ENCODE results near the gene DPP10.

Gene DPP10

GRCh38 chr2:114461116-114461515 lies 18.7 kb downstream of the DPP10 start:
- Histone ChIP-seq H3K36me3 (ENCODE audit: insufficient read depth, low read length) (no peaks in the 10 kb centered on the region), H2AFZ (ENCODE audit: low read length) (no peak overlapping the region), H3K79me2 (ENCODE audit: insufficient read depth, low read length) (no peaks in the 10 kb centered on the region), H4K20me1 (ENCODE audit: insufficient read depth, low read length, poor library complexity, severe bottlenecking) (no peaks in the 10 kb centered on the region), H3K4me1 (ENCODE audit: insufficient read depth, low read length, poor library complexity, severe bottlenecking) (no peaks in the 10 kb centered on the region), H3K9me2 (replicated peaks; ENCODE audit: low read depth, low read length) (no peaks in the 10 kb centered on the region), H3F3A (ENCODE audit: low read depth) (no peaks in the 10 kb centered on the region), H3K9ac (ENCODE audit: low read depth, low read length, poor library complexity, severe bottlenecking) (no peak overlapping the region), H3K4me3 (ENCODE audit: low read length, poor library complexity, severe bottlenecking) (no peak overlapping the region), H3K4me2 (ENCODE audit: low read depth, low read length, poor library complexity, severe bottlenecking) (no peak overlapping the region), H3K9me3 (ENCODE audit: insufficient read depth, low read depth, low read length) (no peaks in the 10 kb centered on the region), H3K27me3 (ENCODE audit: insufficient read depth, low read length, poor library complexity, severe bottlenecking) (no peaks in the 10 kb centered on the region)
- TF ChIP-seq CTCF (conservative IDR thresholded peaks at IDR 0.05; ENCODE audit: low read length) = no peak
- no peak for TF ChIP-seq EZH2phosphoT487 (IDR thresholded peaks at IDR 0.05; ENCODE audit: borderline replicate concordance)

- H3K4me2 ChIP-seq (ENCODE audit: low read depth, low read length, poor library complexity, severe bottlenecking) = no peak overlapping the region
- no peaks in the 10 kb centered on the region for H3K4me1 ChIP-seq (ENCODE audit: insufficient read depth, low read length, poor library complexity, severe bottlenecking)
Observed at GRCh38 chr2:114464961-114465706, 22.7 kb downstream of the DPP10 start.

GRCh38 chr2:114468343-114468742 lies 25.9 kb downstream of the DPP10 start:
- Histone ChIP-seq H2AFZ (ENCODE audit: low read length) (no peak overlapping the region), H3K9me2 (replicated peaks; ENCODE audit: low read depth, low read length) (no peaks in the 10 kb centered on the region), H3K4me2 (ENCODE audit: low read depth, low read length, poor library complexity, severe bottlenecking) (no peak overlapping the region), H4K20me1 (ENCODE audit: insufficient read depth, low read length, poor library complexity, severe bottlenecking) (no peaks in the 10 kb centered on the region), H3K36me3 (ENCODE audit: insufficient read depth, low read length) (no peaks in the 10 kb centered on the region), H3K4me1 (ENCODE audit: insufficient read depth, low read length, poor library complexity, severe bottlenecking) (no peaks in the 10 kb centered on the region), H3K4me3 (ENCODE audit: low read length, poor library complexity, severe bottlenecking) (no peak overlapping the region), H3K9me3 (ENCODE audit: insufficient read depth, low read depth, low read length) (no peaks in the 10 kb centered on the region), H3F3A (ENCODE audit: low read depth) (no peaks in the 10 kb centered on the region), H3K79me2 (ENCODE audit: insufficient read depth, low read length) (no peaks in the 10 kb centered on the region), H3K27me3 (ENCODE audit: insufficient read depth, low read length, poor library complexity, severe bottlenecking) (no peaks in the 10 kb centered on the region), H3K9ac (ENCODE audit: low read depth, low read length, poor library complexity, severe bottlenecking) (no peak overlapping the region)
- no peak for TF ChIP-seq CTCF (conservative IDR thresholded peaks at IDR 0.05; ENCODE audit: low read length)
- no peak for TF ChIP-seq EZH2phosphoT487 (IDR thresholded peaks at IDR 0.05; ENCODE audit: borderline replicate concordance)

More at GRCh38 chr2:114464961-114465706, 22.7 kb downstream of the DPP10 start:
- no peaks in the 10 kb centered on the region for H3K27me3 ChIP-seq (ENCODE audit: insufficient read depth, low read length, poor library complexity, severe bottlenecking)
- H3K4me3 ChIP-seq (ENCODE audit: low read length, poor library complexity, severe bottlenecking) = no peak overlapping the region
- no peaks in the 10 kb centered on the region for H3K9me2 ChIP-seq (replicated peaks; ENCODE audit: low read depth, low read length)
- TF ChIP-seq CTCF (conservative IDR thresholded peaks at IDR 0.05; ENCODE audit: low read length) (no peak), EZH2phosphoT487 (IDR thresholded peaks at IDR 0.05; ENCODE audit: borderline replicate concordance) (no peak)
- H3F3A ChIP-seq (ENCODE audit: low read depth) = no peaks in the 10 kb centered on the region
- H3K9ac ChIP-seq (ENCODE audit: low read depth, low read length, poor library complexity, severe bottlenecking) = no peak overlapping the region
- no peak overlapping the region for H2AFZ ChIP-seq (ENCODE audit: low read length)
- H4K20me1 ChIP-seq (ENCODE audit: insufficient read depth, low read length, poor library complexity, severe bottlenecking) = no peaks in the 10 kb centered on the region
- no peaks in the 10 kb centered on the region for H3K36me3 ChIP-seq (ENCODE audit: insufficient read depth, low read length)
- H3K9me3 ChIP-seq (ENCODE audit: insufficient read depth, low read depth, low read length) = no peaks in the 10 kb centered on the region
- H3K79me2 ChIP-seq (ENCODE audit: insufficient read depth, low read length) = no peaks in the 10 kb centered on the region
